Skeletal muscle satellite cell (primary cell): ENCODE results near the gene CSF1.

Experiments
- H3K27me3 ChIP-seq: 2 replicates; pipeline ENCODE4 v1.7.0; 2013; ENCODE audit warnings: low read length; ENCODE audit not compliant: control insufficient read depth, insufficient read depth
- H3K36me3 ChIP-seq: 2 replicates; pipeline ENCODE4 v1.7.0; 2013; ENCODE audit warnings: mild to moderate bottlenecking, control low read depth, low read length; ENCODE audit not compliant: insufficient read depth
- H3K4me1 ChIP-seq: 2 replicates; pipeline ENCODE4 v1.7.0; 2013; ENCODE audit warnings: low read length; ENCODE audit not compliant: control insufficient read depth, insufficient read depth
- H3K4me2 ChIP-seq: 2 replicates; pipeline ENCODE4 v1.7.0; 2013; ENCODE audit warnings: mild to moderate bottlenecking, low read length
- H3K4me3 ChIP-seq: 2 replicates; pipeline ENCODE4 v1.7.0; 2013; ENCODE audit warnings: low read length
- H3K9ac ChIP-seq: 2 replicates; pipeline ENCODE4 v1.7.0; 2013; ENCODE audit warnings: mild to moderate bottlenecking, low read depth, low read length, moderate library complexity
- H3K9me3 ChIP-seq: replicated peaks from 2 replicates; pipeline ENCODE4 v1.7.0; 2013; ENCODE audit warnings: mild to moderate bottlenecking, control low read depth, low read length

CSF1 gene

DNA sequence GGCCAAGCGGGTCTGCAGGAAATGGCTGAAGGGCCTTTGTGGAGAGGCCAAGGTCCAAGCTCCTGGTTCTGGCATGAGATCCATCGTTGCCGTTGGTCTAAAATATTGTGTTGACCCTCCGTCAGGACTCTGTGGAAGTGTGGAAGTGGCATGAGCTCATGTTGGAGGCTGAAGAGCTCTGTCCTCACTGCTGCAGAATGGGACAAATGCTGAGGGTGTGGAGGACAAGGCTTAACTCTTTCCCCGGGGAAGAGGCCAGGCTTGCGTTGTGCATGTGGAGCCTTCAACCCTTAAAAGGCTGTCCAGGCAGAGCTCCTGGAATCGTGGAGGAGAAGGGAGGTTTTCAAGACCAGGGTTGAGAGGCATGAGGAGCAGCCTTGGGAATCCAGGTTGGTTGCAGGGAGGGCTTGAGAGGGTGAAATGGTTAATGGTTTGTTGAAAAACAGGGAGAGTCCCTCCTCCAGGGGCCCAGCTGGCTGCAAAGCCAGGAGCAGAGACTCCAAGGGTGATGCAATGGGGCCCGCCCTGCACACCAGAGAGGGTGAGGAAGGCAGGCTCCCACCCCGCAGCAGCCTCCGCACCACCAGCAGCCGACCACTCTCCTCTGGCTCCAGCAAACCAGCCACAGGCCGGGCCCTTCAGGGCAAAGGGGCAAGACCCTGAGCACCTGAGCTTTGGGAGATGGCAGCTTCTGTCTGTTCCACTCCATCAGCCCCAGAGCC lies 67.2 kb downstream of the CSF1 start:
- Histone ChIP-seq H3K36me3 (no peaks in the 10 kb centered on the region), H3K9me3 (no peaks in the 10 kb centered on the region), H3K4me1 (peaks cover 64% of the 10 kb centered on the region), H3K27me3 (no peaks in the 10 kb centered on the region), H3K9ac (no peak overlapping the region), H3K4me3 (no peak overlapping the region), H3K4me2 (no peak overlapping the region)

DNA sequence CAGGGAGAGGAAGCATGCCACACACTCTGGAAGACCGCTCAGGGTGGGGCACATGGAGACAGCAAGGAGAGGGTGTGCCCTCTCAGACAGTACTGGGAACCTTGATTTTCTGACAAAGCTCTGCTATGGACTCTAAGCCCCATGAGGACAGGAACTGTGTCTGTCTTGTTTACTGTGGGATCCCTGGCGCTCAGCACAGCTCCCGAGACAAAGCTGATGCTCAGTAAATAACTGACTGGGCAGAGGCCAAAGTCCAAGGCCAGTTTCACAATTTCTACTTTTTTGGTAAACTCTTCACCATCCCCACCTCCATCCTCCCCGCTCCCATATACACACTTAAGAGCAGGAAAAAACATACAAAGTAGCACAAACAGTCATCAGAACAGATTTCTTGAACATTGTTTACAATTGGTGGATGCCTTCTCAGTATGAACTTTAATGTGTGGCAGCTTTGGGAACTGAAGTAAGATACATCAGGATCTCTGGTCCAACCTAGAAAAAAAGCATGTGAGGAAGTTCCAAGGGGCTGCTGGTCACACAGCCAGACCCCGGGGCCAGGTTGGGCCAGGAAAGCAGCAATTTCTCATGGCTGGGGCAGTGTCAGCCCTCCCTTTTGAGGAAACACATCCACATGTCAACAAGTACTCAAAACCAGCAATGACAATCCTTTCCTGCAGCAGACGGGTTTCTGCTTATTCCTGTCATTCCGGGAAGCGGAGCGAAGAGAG lies 68.3 kb downstream of the CSF1 start:
- Histone ChIP-seq H3K4me1 (peaks cover 73% of the 10 kb centered on the region), H3K9ac (no peak overlapping the region), H3K4me2 (peak overlapping the region; percentile 11), H3K36me3 (no peaks in the 10 kb centered on the region), H3K27me3 (no peaks in the 10 kb centered on the region), H3K4me3 (no peak overlapping the region), H3K9me3 (no peaks in the 10 kb centered on the region)

DNA sequence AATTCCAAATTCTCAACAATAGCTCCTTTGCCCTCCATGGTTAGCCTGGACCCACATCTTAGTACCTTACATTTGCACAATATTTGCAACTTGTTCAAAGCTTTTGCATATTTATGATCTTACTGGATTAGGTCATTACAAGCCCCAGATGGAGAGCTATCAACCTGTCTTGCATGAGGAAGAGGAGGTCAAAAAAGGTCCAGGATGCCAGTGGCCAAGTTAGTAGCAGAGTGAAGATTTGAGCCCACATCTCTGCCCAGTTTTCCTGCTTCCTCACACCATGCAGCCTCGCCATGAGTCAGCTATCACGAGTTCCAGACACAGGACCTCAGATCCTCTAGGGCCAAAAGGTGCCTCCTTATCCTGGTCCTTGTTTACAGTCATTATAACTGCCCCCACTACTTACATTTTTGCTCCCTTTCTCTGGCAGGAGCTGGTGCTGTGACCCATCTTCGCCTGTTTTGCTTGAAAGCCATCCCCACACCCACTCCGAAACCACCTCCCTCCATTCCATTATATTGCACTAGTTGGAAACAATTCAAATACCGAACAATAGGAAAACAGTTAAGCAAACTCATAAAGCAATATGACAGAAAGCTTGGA lies 68.9 kb downstream of the CSF1 start:
- Histone ChIP-seq H3K4me3 (no peak overlapping the region), H3K9ac (no peak overlapping the region), H3K4me1 (peaks cover 72% of the 10 kb centered on the region), H3K36me3 (no peaks in the 10 kb centered on the region), H3K4me2 (peak overlapping the region; percentile 11), H3K9me3 (no peaks in the 10 kb centered on the region), H3K27me3 (no peaks in the 10 kb centered on the region)
